Dendritic cell treated with granulocyte-macrophage colony-stimulating factor and Interleukin-4, amounts not matched to agents 40 ng/mL and 50 ng/mL, for 4 days (primary cell): ENCODE measurements around the gene NEDD4L.
"Not testable (repeated sequence)": the region's sequence is repeated elsewhere in the genome, so short reads cannot be mapped to it uniquely, and the experiment has no call there.

Experiments used
- H3K27ac Mint-ChIP-seq: one replicate; pipeline ENCODE4 v1.8.0; 2022; ENCODE audit warnings: mild to moderate bottlenecking, mixed read lengths
- H3K27me3 Mint-ChIP-seq: one replicate; pipeline ENCODE4 v1.8.0; 2022; ENCODE audit warnings: mild to moderate bottlenecking, mixed read lengths
- H3K36me3 Mint-ChIP-seq: one replicate; pipeline ENCODE4 v1.8.0; 2022; ENCODE audit warnings: low read depth, mixed read lengths
- H3K4me1 Mint-ChIP-seq: one replicate; pipeline ENCODE4 v1.8.0; 2022; ENCODE audit warnings: low read depth, mixed read lengths
- H3K4me3 Mint-ChIP-seq: one replicate; pipeline ENCODE4 v1.8.0; 2022; ENCODE audit warnings: mild to moderate bottlenecking, moderate library complexity, mixed read lengths
- H3K9me3 Mint-ChIP-seq: one replicate; pipeline ENCODE4 v1.8.0; 2022; ENCODE audit warnings: mixed read lengths
- intact Hi-C: fragments of 100-400 bp; cut with micrococcal nuclease; formaldehyde crosslinking; loops from one replicate; pipeline ENCODE4 v1.15.0; 2022

The NEDD4L gene

DNA sequence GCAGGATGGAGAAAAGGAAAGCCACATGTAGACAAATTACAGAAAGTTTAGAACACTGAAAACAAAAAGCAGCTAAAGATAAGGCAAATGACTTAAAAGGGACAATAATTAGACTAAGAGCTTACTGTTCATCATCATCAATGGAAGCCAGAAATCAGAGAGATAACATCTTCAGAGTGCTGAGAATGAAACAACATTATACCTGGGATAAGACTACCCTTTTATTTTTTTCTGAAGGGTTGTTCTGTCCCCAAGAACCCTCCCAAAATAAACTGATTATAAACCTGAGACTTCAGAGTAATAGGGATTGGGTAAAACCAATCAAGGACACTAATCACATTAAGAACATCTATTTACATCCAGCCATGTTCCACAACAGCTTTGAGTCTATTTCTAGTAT lies 6.9 kb upstream of the NEDD4L start:
- H3K4me3 Mint-ChIP-seq, result no peak overlapping the region
- H3K36me3 Mint-ChIP-seq, result no peaks in the 10 kb centered on the region
- peaks cover 27% of the 10 kb centered on the region for H3K4me1 Mint-ChIP-seq
- no peaks in the 10 kb centered on the region for H3K9me3 Mint-ChIP-seq
- intact Hi-C loops, result no loop called here
- H3K27ac Mint-ChIP-seq, result no peak overlapping the region
- peaks cover 45% of the 10 kb centered on the region for H3K27me3 Mint-ChIP-seq

DNA sequence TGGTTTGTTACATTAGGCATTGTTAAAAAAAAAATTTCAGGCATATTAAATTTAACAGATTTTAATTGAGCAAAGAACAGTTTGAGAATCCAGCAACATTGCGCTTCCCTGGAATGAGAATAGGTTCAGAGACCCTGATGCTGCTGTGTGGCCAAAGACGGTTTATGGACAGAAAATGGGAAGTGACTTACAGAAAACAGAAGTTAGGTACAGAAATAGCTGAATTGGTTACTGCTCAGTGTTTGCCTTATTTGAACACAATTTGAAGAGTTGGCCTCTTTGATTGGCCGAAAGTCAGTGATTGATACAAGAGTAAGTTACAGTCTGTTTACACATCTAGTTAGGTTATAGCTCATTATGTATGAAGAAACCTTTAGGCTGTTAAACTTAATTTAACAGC lies 6.0 kb upstream of the NEDD4L start:
- no peaks in the 10 kb centered on the region for H3K9me3 Mint-ChIP-seq
- H3K27ac Mint-ChIP-seq, result no peak overlapping the region
- H3K4me1 Mint-ChIP-seq, result peaks cover 36% of the 10 kb centered on the region
- no peaks in the 10 kb centered on the region for H3K36me3 Mint-ChIP-seq
- H3K4me3 Mint-ChIP-seq, result no peak overlapping the region
- peaks cover 52% of the 10 kb centered on the region for H3K27me3 Mint-ChIP-seq
- intact Hi-C loops, result no loop called here

DNA sequence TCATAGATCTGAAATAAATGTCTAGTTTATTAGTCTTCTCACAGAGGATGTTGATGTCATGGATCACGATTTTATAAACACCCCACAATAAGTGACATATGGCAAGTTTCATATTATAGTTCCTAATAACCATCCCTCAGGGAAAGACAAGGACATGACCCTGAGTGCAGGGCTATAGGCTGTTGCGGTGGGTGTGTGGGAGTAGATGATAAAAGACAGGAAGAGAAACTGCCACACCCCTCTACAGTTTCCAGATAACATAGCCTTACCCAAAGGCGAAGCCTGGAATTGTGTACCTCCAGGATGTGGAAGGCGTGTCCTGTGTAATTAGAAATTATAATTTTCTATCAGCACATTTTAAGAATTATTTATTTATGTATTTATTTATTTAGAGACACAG lies 2.4 kb upstream of the NEDD4L start:
- intact Hi-C loops, result no loop called here
- Mint-ChIP-seq H3K27ac (no peak overlapping the region), H3K36me3 (peaks cover 8% of the 10 kb centered on the region), H3K4me1 (peaks cover 55% of the 10 kb centered on the region), H3K27me3 (peaks cover 52% of the 10 kb centered on the region), H3K9me3 (no peaks in the 10 kb centered on the region), H3K4me3 (no peak overlapping the region)

DNA sequence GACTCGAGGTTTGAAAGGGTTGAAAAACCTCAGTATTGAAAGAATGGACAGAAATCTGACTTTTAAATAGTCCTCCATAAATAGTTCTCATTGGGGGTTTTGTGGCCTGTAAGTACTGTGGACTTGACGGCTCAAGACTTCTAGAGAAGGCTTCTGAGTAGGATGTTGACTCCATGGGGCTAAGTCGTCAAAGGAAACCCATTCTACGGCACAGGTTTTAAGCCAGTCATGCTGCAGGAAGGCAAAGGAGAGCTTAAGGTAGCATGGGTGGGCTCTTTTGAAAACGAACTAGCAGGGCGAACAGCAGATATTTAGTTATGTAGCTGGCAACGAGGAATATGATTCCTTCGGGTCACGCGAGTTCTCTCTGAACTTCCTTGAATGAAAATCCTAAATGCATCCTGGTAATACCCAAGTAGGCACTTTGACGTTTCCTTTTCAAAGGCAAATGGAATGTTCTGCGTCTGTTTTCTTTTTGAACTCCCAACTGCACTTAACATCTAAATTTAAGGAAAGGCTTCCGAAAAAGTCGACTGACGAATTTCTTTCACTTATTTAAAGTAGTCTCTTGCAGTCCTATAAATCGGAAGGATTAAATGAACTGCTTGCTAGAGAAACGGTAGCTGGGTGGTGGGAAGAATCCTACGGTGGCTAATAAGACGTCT lies 1.1 kb upstream of the NEDD4L start:
- peaks cover 53% of the 10 kb centered on the region for H3K27me3 Mint-ChIP-seq
- peaks cover 55% of the 10 kb centered on the region for H3K4me1 Mint-ChIP-seq
- peaks cover 8% of the 10 kb centered on the region for H3K36me3 Mint-ChIP-seq
- no peaks in the 10 kb centered on the region for H3K9me3 Mint-ChIP-seq
- peak overlapping the region; percentile 48 for H3K27ac Mint-ChIP-seq
- intact Hi-C loops, result loop anchor here (1.0 kb wide), 1 partner anchor 79 kb away; no protein-coding TSS in a partner anchor
- H3K4me3 Mint-ChIP-seq, result peak overlapping the region; percentile 72

DNA sequence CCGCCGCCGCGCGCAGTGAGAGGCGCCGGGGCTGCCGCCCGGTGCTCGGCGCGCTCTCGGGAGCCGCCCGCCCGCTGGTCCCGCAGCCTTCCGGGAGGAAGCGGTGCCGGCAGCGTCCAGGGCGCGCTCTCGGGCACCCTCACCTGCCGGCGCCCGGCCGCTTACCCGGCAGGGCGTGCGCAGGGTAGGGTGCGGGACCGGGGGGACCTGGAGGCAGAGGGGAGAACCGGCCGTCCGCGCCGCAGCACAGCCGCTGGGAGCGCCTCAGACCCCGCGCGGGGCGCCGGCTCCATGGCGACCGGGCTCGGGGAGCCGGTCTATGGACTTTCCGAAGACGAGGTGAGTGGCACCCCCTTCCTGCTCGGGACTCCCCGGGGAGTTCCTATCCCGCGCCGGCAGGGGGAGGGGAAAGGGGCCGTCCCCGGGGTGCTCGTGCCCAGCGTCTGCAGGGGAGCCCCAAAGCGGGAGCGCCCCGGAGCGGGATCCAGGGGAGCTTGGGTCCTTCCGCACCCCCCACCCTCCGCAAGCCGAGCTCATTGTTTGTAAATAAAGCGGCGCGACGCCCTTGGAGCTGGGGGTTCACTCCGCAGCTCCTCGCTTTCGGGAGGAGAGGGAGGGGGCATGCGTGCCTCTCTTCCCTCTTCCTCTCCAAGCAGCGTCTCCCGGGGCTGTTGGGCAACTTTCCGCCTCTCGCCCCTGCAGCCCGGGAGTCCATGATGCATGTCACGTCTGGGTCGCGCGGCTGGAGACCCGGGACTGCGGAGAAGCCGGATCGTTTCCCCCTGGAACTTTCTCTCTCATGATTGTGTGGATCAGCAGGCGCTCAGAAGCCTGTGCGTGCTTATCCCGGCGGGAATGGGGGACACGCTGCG lies 580 bp downstream of the NEDD4L start:
- Mint-ChIP-seq H3K4me3 (peak overlapping the region; percentile 85), H3K27me3 (peaks cover 48% of the 10 kb centered on the region), H3K4me1 (peaks cover 45% of the 10 kb centered on the region), H3K9me3 (no peaks in the 10 kb centered on the region), H3K27ac (peak overlapping the region; percentile 7), H3K36me3 (peaks cover 8% of the 10 kb centered on the region)
- intact Hi-C loops, result no loop called here

DNA sequence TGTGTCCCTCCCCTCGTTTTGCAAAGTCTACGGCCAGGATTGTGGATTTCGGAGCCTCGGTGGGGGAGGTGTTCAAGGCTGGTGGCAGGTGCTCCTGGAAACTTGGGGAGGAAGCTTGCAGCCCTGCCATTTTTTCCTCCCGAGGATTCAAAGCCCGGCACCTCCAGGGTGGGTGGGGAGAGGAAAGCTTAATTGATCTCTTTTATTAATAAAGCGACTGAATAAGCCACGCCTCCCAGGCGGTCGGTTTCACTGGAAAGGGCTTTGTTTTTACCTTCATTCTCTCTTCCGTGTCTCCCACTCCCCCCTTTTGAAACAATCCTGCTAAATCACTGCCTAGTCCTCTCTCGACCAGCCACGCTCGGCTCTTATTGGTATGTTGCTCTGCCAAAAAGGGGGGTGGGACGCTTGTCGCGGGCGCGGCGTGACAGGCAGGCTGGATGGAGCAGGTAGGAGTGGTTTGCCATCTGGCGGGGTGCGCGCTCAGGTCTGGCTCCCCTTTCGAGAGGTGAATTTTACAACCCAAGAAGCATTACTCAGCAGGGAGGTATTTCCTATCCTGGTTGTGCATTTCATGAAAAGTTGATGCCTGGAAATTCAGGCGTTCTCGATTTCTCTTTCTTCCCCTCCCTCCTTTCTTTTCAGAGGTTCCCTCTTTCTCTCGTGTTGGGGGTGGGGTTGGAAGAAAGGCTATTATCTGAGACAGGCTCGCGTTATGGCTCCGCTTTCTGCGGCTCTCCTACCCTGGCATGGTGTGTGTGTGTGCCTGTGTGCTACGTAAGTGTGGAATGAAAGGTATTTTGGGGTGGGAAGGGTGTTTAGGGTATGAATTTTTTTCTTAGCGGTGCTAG lies 1.4 kb downstream of the NEDD4L start:
- peak overlapping the region; percentile 7 for H3K27ac Mint-ChIP-seq
- peaks cover 45% of the 10 kb centered on the region for H3K4me1 Mint-ChIP-seq
- peaks cover 42% of the 10 kb centered on the region for H3K27me3 Mint-ChIP-seq
- peak overlapping the region; percentile 85 for H3K4me3 Mint-ChIP-seq
- H3K9me3 Mint-ChIP-seq, result no peaks in the 10 kb centered on the region
- intact Hi-C loops, result no loop called here
- H3K36me3 Mint-ChIP-seq, result peaks cover 8% of the 10 kb centered on the region

DNA sequence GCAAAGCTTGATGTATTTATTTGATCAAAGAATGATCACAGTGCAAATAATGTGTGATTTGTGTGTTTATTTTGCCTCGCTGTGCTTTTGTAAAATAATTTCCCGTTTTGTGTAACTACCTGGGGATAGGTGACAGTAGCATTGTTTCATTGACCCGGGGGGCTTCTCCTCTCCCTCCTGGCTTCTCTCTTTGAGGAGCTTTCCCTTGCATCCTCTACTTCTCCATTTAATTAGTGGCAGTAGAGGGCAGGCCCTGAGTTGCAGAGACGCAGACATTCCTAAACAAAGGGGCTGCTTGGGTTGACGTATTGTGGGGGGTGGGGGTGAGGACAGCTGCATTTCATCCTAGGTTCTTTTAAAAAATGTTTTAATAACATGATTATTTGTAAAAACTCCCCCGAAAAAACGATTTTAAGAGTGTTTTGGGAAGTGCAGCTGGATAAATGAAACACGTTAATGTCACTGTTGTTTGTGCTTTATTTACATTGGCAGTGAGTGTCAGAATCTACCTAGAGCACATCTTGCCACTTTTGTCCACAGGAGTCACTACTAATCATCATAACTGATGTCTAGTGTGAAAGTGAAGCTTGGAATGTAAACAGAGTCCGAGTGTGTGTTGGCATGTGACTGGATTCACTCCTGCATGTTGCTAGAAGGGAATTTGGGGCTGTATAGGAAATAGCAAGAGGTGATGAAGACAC lies 2.2 kb downstream of the NEDD4L start:
- peak overlapping the region; percentile 85 for H3K4me3 Mint-ChIP-seq

DNA sequence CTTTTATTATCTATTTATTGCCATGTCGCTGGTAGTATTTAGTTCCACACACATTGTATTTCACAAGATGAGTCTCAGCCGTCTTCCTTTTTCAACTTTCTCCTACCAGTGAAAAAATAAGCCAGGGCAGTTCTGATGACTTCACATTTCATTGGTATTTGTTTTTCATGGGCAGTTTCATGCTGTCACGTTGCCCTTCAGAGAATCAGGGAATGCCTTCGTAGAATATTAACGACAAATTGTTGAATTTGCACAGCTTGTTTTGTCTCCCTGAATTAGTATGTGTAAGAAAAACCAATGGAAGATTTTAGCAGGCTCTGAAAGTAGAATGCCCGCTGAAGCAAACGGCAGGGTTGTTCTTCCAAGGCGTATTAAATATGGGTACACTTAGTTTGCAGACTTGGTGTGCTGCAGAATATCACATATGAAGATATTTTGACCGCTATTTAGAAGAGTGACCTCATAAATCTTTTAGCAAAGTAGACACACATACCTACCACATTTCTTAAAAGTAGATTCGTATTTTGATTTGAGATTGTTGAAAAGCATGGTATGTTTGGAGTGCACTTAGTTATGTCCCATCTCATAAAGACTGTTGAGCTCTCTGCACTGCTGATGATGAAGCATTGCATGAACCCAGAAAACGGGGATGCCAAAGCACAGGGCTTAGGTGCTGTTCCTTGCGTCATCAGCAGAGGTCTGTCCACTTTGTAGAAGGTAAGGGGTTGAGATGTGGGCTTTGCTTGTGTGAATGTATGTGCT lies 2.9 kb downstream of the NEDD4L start:
- peaks cover 8% of the 10 kb centered on the region for H3K36me3 Mint-ChIP-seq
- no peak overlapping the region for H3K4me3 Mint-ChIP-seq
- H3K27ac Mint-ChIP-seq, result no peak overlapping the region
- no peaks in the 10 kb centered on the region for H3K9me3 Mint-ChIP-seq
- intact Hi-C loops, result no loop called here
- H3K4me1 Mint-ChIP-seq, result peaks cover 30% of the 10 kb centered on the region
- H3K27me3 Mint-ChIP-seq, result peaks cover 36% of the 10 kb centered on the region

More for the DNA sequence above, 2.2 kb downstream of the NEDD4L start:
- no peaks in the 10 kb centered on the region for H3K9me3 Mint-ChIP-seq
- no peak overlapping the region for H3K27ac Mint-ChIP-seq
- peaks cover 38% of the 10 kb centered on the region for H3K27me3 Mint-ChIP-seq
- intact Hi-C loops, result no loop called here
- peaks cover 8% of the 10 kb centered on the region for H3K36me3 Mint-ChIP-seq
- peaks cover 38% of the 10 kb centered on the region for H3K4me1 Mint-ChIP-seq

DNA sequence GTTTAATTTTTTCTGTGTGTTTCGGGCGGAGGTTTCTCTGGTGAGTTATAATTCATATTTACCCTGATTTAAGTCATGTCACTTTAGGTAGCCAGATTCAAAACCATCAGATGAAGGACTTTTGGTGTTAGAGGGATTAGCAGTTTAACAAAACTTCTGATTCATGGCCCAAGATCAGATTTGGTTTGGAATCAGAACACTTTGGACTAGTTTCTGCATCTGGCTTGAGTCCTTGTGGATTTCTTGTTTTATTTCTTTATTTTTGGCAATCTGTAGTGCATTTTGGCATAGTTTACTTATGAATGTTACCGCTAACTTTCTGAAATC lies 3.5 kb downstream of the NEDD4L start:
- Mint-ChIP-seq H3K4me1 (peaks cover 25% of the 10 kb centered on the region), H3K36me3 (peaks cover 8% of the 10 kb centered on the region), H3K4me3 (no peak overlapping the region), H3K27ac (no peak overlapping the region), H3K27me3 (peaks cover 31% of the 10 kb centered on the region), H3K9me3 (no peaks in the 10 kb centered on the region)
- intact Hi-C loops, result no loop called here

DNA sequence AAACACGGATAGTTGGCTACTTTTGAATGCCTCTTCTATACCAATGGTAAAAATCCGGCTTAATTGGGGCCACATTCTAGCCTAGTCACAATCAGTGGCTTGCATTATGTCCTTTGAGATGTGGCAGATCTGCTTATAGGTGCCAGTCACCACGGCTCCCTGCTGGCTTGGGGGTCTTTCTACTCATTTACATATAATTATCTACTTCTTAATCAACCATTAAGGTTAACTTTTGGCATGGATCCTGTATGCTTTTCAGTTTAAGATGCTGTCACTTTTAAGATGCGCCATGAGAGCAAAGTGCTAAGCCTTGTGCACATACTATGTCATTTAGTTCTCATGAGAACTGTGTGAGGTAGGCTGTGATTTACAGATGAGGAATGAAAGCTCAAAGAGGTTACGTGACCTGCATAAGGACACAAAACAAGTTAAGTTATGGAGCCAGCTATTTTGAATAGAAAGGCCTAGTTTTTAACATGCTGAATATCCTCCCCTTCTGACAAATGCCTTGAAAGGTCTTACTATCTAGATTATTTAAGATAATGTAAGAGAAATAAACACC lies 4.1 kb downstream of the NEDD4L start:
- H3K9me3 Mint-ChIP-seq, result no peaks in the 10 kb centered on the region
- H3K4me1 Mint-ChIP-seq, result peaks cover 19% of the 10 kb centered on the region
- no peak overlapping the region for H3K27ac Mint-ChIP-seq
- intact Hi-C loops, result no loop called here
- H3K27me3 Mint-ChIP-seq, result peaks cover 26% of the 10 kb centered on the region
- H3K36me3 Mint-ChIP-seq, result peaks cover 8% of the 10 kb centered on the region
- no peak overlapping the region for H3K4me3 Mint-ChIP-seq

DNA sequence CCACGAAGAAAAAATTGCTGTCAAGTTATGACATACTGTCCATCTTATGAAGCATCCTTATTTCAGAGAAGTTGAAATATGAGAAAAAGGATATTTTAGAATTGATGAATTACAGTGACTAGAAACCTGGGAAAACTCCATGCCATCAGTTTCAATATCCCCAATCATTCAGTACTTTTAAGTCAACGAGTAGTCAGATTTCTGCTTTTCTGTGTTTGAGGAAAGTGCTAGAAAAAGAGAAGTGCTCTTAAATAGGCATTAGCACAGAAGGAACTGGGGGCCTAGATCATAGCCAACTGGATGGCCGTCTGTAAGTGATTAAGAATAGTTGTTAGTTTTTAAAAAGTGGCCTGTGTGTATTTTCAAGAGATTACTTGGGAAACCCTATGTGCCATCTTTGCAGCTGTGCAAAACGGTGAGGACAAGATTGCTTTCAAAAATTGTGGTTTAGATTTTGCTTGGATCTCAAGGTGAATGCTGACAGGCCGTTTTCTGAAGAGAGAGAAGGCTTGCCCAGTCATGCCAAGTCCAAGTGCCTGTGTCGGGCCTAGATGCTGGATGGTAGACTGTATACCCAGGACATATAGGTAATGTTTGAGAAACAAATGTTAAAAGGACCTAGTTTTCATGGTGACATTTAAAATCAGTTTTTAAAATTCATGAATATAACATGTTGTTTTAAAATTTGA lies 5.1 kb downstream of the NEDD4L start:
- peaks cover 16% of the 10 kb centered on the region for H3K4me1 Mint-ChIP-seq
- no peak overlapping the region for H3K4me3 Mint-ChIP-seq
- H3K27ac Mint-ChIP-seq, result no peak overlapping the region
- intact Hi-C loops, result no loop called here
- H3K9me3 Mint-ChIP-seq, result no peaks in the 10 kb centered on the region
- peaks cover 26% of the 10 kb centered on the region for H3K27me3 Mint-ChIP-seq
- peaks cover 8% of the 10 kb centered on the region for H3K36me3 Mint-ChIP-seq

DNA sequence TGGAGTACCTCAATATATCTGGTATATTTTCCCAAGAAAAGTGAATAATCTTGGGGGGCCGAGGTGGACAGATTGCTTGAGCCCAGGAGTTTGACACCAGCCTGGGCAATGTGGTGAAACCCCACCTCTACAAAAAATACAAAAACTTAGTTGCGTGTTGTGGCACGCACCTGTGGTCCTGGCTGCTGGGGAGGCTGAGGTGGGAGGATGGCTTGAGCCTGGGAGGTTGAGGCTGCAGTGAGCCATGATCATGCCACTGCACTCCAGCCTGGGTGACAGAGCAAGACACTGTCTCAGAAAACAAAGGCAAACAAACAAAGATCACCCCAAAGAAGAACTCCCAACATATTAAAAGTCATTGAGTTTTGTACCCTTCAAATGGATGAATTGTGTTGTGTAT lies 6.9 kb downstream of the NEDD4L start:
- H3K27ac Mint-ChIP-seq, H3K4me3 Mint-ChIP-seq, H3K4me1 Mint-ChIP-seq, intact Hi-C loops, H3K36me3 Mint-ChIP-seq, H3K9me3 Mint-ChIP-seq: not testable (repeated sequence)
- peaks cover 12% of the 10 kb centered on the region for H3K27me3 Mint-ChIP-seq
